LoVo (cell line): ENCODE measurements around the gene SURF4.
A peak's percentile ranks its signal among the peaks of the same experiment; 100 is the strongest.
"Not testable (repeated sequence)": the region's sequence is repeated elsewhere in the genome, so short reads cannot be mapped to it uniquely, and the experiment has no call there.

Experiments
- DNase-seq: peaks from one replicate; pipeline ENCODE4 v3.0.0-alpha.2; 2016; ENCODE audit warnings: low spot score

Gene SURF4

DNA sequence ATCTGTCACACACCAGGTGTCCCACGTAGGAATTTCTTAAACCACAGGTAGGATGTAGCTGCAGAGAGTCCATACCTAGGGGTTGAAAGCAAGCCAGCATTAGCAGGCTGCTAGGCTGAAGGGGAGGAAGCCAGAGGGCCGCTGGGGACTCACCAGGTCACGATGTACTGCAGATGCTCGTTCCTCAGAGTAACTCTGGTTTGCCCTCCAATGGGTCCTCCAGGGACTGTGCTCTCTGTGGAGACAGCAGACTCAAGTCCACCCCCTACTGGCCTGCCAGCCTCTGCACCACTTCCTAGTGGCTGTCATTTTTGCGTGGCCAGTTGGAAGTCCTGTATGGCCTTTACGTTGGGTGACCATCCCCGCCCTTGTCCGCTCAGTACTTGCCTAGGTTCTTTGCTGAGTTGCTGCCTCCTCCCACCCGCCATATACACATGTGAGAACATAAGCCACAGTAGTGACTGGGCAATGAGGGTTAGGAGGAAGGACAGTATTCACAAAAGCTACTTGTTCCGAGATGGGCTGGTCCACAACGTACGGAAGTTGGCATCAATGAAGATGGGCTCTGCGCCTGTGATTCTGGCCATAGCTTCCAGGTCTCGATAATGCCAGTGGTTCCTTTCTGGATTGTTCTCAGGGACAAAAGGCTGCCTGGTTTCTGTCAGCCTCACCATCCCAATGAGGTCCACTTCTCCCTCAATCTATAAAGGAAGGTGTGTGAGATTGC lies 23.8 kb downstream of the SURF4 start:
- peak; percentile 44 for DNase-seq

- DNase-seq = no peak
These were observed 24.3 kb downstream of the SURF4 start for GRCh38 chr9:133351526-133351907.

DNA sequence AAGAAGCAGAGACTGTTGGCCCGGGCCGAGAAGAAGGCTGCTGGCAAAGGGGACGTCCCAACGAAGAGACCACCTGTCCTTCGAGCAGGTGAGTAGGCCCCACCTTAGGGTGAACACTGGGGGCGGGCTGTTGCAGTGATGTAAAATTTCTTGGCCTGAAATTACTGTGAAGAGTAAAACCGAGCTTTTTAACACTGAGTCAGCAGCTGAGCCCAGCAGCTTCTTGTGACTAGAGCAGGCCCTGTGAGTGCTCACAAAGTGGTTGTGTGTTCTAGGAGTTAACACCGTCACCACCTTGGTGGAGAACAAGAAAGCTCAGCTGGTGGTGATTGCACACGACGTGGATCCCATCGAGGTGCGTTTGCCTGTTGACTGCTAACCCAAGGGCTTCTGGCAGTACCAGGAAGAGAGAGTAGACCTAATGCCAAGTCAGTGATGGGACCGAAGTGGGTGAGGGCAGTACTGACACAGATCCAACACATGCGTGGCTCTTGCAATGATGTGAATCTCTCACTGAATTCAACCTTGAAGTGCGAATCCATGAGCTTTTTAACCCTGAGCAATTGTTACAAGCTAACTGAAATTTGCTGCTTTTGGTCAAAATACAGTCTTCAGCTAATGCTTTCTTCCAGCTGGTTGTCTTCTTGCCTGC lies 25.8 kb downstream of the SURF4 start:
- DNase-seq = no peak

- no peak for DNase-seq
These were observed 26.9 kb downstream of the SURF4 start for GRCh38 chr9:133348718-133349573.

DNA sequence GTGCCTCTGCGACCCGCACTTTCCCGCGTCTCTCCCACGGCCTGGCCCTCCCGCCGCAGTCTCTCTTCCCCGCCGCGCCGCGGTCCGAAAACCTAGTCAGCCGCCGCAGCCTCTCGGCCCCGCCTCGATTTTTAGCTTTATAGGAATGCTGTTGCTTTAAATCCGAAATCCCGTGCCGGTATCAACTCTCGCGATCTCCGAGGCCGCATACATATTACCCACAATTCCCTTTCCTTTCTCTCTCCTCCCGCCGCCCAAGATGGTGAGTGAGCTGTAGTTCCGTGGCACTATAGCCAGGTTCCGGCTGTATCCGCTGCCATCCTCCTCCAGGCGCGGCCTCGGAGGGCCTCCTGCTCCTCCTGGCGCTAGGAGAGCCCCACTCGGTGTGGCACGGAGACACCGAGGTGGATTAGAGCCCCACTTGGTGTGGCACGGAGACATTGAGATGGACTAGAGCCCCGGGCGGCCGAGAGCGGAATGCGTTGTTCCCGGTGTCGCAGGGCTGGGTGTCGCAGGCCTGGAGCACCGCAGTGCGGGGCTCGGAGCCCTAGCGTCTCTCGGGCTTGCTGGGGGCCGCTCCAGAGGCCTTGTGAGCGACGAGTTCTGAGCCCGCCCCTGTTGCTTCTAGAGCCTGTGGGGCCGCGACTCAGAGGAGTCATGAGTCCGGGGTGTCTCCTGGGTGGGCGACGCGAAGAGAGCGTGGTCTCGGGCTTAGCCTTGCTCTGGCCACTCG lies 27.7 kb downstream of the SURF4 start, which contains the start of the genes MED22 and RPL7A:
Gene MED22 (minus strand): TSS at position 147 of the 733 bp plus-strand sequence. CDS start 1,469 bp downstream, outside the sequence.
Gene RPL7A (plus strand): TSS at position 234 of the 733 bp plus-strand sequence. CDS start 26 bp downstream, at position 260.
- DNase-seq = peak; percentile 94

GRCh38 chr9:133347515-133347984 lies 28.3 kb downstream of the SURF4 start:
- peak; percentile 18 for DNase-seq

DNA sequence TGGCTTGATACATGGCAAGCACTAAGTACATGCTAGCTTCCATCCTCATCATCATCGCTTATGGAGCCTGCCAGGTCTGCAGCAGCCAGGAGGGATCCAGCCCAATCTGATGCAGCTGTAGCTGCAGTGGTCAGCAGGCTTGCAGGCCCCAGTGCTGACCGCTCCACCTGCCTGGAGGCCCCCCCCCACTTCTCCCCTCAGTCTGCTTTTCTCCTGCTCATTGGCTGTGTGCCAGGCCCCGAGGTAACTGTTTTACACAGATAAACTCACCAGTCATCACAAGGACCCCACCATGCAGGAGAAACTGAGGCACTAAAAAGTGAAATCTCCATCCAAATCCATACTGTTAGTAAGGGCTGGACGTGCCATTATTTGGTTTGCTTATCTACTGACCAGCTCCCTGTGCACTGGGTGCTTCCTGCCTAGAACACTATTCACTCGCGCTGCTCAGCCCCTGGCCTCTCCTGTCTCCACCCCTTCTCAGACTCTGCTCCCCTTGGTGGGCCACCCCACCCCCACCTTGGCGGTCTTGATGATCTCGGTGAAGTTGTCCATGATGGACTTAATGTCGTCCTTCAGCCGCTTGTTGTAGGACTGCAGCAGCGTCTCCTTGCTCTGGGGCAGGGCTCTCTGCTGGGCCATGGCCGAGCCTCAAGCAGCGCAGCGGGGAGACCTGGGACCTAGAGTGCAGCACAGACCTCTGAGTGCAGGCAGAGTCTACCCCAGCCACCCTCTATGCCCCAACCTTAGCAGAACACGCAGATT lies 29.7 kb downstream of the SURF4 start:
- no peak for DNase-seq

GRCh38 chr9:133345596-133345995 lies 30.3 kb downstream of the SURF4 start:
- DNase-seq = no peak

GRCh38 chr9:133344979-133345378 lies 30.9 kb downstream of the SURF4 start:
- DNase-seq = no peak

- DNase-seq = no peak
These were observed 31.8 kb downstream of the SURF4 start for GRCh38 chr9:133344071-133344470.

- DNase-seq = no peak
These were observed 33.3 kb downstream of the SURF4 start for GRCh38 chr9:133342570-133342969.

- no peak for DNase-seq
These were observed 33.8 kb downstream of the SURF4 start for GRCh38 chr9:133342069-133342406.

GRCh38 chr9:133341369-133342068 lies 34.3 kb downstream of the SURF4 start:
- DNase-seq = no peak

GRCh38 chr9:133340916-133341315 lies 34.9 kb downstream of the SURF4 start:
- no peak for DNase-seq

DNA sequence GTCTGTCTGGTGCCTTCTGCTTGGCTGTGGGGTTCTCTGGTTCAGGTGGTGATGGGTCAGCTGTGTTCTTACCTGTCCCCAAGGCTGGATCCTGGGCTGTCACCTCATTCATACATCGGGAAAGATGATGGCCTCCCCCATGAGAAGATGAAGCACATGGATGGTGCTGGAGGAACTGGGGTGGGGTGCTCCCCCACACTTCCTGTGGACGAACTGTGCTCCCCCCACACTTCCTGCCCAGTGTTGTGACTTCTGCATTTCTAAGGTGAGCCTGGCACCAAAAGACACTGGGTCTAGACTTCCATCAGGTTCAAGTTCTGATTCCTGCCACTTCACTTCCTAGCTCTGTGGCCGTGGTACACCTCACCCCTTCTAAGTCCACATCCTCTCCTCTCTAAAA lies 35.6 kb downstream of the SURF4 start:
- DNase-seq = no peak

DNA sequence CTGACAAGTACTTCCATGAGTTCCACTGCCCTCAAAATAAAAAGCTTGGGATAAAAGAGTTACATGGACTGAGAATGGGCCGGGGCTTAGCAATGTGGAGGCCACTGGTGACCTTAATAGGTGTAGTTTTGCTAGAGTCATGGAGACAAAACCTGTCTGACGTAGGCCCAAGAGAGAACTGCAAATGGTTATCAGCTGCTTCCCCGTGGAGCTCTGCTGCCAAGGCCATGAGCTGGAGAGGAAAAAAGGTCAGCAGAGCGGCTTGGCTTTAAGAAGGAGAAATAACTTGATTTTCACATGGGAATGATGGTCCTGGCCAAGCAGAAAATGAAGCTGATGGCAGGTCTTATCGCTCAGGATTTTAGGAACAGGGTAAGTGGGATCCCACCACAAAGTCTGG lies 36.2 kb downstream of the SURF4 start:
- DNase-seq = no peak

GRCh38 chr9:133335924-133336811 lies 39.7 kb downstream of the SURF4 start, which contains the start of gene SURF6:
SURF6 (minus strand) TSS chr9:133336188; CDS start chr9:133336132, 56 bp downstream.
- DNase-seq = peak; percentile 94

- not testable (repeated sequence) for DNase-seq
These were observed 41.0 kb downstream of the SURF4 start for GRCh38 chr9:133334888-133335287.

- peak; percentile 69 for DNase-seq
These were observed 41.7 kb downstream of the SURF4 start for GRCh38 chr9:133334161-133334560.
